ENCODE data around the gene C9orf40. TPM values are rescaled to one million over a fixed set of nuclear protein-coding genes. Genes with fewer than 3 reads are reported as not detected.

C9orf40 gene
- total RNA-seq, 1 donor from 2014 or later, result 5.0 TPM

DNA sequence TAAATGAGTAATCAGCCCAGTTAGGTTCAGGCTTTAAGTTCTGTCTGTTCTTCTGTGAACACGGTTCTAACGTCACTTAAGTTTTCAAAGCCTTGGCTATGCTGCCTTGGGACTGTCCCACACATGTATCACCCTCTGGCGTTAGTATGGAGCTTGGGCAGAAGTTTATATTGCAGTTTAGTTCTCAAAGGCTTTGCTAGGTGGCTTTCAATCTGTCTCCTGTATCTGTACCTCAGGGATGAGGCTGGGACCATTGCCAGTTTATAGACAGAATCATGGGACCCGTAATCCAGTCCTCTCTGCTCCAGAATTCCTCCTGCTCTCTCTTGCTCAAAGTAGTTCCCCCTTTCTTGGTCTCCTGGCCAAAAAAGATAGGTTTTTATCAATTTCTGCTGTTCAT lies 12.1 kb downstream of the C9orf40 start:
- no peak for DNase-seq (ENCODE audit: low spot score)

DNA sequence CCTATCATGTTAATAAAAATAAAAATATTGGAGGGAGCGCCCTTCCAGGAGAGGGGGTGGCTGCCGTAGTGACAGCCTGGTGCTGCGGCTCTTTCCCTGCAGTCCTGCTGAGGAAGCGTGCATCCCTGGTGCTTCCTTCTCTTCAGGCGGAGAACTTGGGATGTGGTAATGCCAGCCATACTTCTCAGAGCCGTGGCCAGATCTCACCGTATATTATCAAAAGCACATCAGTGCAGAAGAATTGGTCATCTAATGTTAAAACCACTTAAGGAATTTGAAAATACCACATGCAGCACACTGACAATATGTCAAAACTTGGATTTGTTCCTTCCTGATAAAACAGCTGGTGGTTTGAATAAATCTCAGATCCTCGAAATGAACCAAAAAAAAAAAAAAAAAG lies 17.7 kb downstream of the C9orf40 start:
- DNase-seq (ENCODE audit: low spot score), result no peak

DNA sequence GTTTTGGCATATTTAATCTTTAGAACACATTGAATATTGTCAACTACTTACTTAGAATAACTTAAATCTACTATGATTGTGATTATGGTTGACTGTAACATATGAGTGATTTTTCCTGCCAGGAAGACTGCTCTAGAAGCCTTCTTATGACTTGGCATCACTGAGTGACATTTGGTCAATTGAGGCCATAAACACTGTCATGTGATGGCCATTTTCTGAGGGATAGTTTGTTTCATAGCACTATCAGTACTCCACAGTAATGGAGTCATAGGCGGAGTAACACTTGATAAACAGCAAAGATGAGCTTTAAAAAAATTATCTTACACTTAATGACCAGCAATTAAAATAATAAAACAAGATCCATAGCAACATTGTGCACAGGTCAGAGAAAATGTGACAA lies 31.0 kb downstream of the C9orf40 start:
- no peak for DNase-seq (ENCODE audit: low spot score)

DNA sequence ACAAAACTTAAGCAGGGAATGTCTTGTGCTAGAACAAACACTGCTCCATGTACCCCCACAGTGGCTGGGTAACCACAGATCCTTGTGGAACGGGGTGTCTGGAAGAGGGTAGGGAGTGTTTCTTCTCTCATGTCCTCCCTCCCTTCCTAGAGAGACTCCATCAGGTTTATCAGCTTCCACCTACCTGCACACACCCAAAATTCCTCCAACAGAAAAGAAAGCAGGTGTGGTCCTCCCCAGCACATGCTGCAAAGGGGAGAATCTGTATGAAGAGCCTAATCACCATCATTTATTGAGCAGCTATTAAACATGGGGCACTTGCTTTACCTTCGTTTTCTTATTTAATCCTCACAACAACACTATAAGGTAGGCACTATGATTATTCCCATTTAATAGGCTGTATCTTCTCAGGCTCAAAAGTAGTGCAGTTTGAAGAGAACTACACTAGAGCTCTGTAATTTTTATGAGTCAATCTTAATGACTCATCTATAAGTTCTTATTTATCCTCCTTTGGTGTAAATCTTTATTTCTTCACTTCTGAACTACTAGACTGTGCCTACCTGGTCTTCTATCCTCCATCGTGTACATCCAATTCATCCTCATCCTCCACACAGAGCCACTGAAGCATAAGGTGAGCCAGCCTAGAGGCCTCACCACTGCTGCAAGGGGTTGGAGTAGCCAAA lies 31.6 kb downstream of the C9orf40 start:
- DNase-seq (ENCODE audit: low spot score), result no peak

DNA sequence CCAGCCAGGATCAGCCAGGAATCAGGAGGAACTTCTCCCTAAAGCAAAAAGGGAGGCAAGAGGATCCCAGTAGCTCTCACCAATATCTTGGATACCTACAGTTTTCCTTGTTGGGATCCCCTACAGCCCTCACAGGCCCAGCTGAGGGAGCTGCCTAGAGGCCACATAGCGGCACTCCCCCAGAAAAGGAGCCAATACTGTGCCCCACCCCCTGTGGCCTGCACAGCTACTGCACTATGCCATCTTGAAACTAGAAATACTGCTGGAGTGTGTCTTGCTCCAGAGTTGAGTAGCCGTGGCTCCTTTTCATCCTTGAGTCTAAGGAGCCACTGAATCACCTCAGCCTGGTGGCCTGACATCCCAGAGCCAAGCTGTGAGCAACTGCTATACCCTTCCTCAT lies 42.7 kb downstream of the C9orf40 start:
- no peak for DNase-seq (ENCODE audit: low spot score)

DNA sequence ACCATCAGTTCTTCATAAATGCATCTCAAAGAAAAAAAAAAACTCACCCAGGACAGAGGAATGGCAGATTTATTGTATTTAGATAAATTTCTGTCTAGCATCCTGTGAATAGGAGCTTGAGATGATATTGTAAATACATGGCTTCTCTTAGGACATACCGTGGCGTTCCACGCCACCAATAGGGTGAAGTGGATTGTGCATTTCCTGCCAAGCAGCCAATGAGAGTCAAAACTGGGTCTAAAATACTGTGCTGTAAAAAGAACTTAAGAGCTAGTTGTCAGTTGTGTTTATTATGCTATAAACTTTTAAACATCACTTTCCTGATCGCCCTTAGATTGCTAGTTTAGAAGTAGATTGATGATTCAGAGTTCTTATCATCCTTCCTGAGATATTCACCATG lies 44.0 kb downstream of the C9orf40 start:
- DNase-seq (ENCODE audit: low spot score), result no peak

DNA sequence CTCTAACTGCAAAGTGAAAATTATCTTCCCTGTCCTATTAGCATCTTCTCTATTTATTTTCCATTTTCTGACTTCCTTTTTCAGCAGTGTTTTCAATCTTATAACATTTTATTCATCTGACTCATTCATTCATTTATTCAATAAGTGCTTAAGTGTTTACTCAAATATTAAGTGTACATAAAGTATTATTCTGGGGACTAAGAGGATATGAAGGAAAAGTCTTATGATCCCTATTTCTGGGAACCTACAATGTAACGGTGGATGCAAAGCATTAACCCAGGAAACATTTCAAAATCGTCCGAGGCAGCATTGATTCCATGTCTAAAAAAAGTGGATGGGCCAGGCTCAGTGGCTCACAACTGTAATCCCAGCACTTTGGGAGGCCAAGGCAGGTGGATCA lies 45.6 kb downstream of the C9orf40 start:
- DNase-seq (ENCODE audit: low spot score), result no peak

DNA sequence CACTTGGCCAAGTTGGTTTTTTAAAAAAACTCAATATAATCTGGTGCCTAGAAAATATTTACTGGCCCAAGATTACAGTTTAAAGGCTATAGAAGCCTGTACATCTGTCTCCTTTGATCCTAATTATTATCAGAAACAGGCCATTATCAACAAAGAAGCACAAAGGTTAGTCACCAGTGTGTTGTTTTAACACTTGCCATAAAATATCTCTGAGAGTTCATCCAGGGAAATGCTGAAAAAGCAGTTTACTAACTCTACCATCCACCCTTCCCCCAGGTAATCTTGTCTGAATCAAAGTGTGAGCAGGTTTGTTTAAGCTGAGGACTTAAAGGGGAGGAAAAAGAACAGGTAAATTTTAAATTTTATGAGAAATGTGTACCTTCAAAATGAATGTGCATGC lies 51.7 kb downstream of the C9orf40 start:
- DNase-seq (ENCODE audit: low spot score), result no peak

Other genes with a start within 250 kb of the C9orf40 start
- gene TRPM6, start 65.0 kb downstream of the C9orf40 start, total RNA-seq, result 0.29 TPM
- 24.6 TPM for gene CARNMT1, start 75.4 kb upstream of the C9orf40 start, total RNA-seq
- 32.9 TPM for gene NMRK1, start 135.2 kb upstream of the C9orf40 start, total RNA-seq
- gene OSTF1, start 135.6 kb upstream of the C9orf40 start, total RNA-seq, result 54.7 TPM